ENCODE results near the gene OR1F1. TPM values are rescaled to one million over a fixed set of nuclear protein-coding genes. Genes with fewer than 3 reads are reported as not detected.
"Not testable (repeated sequence)": the region's sequence is repeated elsewhere in the genome, so short reads cannot be mapped to it uniquely, and the experiment has no call there.

Gene OR1F1
- not detected for polyA plus RNA-seq (ENCODE audit: insufficient read length in 4 of 4)

DNA sequence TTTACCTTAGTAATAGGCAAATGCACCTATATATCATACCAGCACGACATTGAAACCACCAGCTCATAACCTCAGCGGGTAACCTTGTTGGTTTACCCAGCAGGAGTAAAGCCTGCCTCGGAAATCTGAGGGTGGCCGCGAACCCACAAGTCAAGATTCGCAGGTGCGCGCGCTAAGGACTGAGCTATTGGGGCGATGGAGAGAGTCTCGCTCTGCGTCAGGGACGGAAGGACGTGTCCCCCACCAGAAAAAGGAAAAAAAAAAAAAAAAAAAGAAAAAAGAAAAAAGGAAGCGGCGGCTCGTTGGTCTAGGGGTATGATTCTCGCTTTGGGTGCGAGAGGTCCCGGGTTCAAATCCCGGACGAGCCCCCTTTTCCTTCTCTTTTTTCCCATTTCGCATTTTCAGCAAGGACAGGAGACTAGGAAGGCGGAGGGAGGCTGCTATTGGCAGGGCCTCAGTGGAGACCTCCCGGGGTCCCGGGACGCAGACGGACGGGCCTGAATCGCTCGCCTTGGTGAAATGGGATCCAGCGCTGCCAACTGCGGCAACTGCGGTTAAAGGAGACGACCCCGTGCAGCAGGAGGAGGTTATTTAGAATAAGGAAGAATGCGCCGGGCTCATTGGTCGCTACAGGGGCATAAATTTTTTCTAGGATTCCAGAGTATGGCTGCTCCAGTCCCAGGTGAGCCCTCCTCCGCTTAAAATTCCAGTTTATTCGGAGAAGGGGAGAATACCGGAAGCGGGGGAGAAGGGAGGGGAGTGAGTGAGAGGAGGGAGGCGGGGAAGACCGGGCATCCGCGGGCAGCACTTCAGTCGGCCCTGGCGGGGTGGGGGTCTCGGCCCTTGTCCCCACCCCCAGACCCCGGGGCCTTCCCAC is at the start of gene OR1F1:
Gene OR1F1 (plus strand): TSS at position 407 of the 877 bp plus-strand sequence.
- no peak for DNase-seq (ENCODE audit: low read depth in 4 of 4, low spot score in 3 of 4)

DNA sequence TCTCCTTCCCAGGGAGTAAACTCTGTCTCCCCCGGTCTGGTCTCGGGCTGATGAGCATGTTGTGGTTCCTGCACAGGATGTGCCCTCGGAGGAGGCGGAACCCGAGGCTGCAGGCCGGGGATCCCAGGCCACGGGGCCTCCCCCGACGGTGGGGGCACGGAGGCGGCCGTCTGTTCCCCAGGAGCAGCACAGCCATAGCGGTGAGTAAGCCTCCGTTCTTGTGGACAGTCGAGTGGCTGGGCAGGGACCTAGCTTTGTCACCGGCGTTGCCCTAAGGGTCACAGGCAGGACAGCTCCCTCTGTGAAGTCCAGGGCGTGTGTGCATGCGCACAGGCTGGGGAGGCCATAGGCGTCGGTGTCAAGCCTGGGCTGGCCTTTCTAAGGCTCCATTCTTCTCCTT is 49.7 kb upstream of the OR1F1 start:
- no peak for DNase-seq (ENCODE audit: low read depth in 4 of 4, low spot score in 3 of 4)

DNA sequence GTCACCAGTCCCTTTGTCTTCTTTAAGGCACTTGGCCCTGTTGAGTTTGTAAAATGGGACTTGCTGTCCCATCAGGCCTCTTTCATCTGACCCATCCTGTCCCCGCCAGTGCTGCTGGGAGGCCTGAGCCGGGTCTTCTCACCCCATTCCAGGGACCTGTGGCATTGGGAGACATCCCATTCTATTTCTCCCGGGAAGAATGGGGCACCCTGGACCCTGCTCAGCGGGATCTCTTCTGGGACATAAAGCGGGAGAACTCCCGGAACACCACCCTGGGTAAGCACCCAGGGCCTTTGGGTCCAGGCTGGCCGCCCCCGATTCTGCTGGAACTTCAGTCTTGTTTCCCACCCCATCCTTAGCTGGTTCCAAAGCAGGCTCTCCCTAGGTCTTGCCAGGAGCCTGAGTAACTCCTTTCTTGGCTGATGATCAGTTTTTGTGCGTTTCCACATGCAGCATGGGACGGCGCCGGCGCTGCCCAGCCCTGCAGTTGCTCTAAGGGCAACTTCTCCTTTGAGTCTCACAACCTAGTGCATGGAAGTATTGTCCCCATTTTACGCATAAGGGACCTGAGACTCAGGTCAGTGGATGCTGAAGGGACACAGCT is 49.1 kb upstream of the OR1F1 start:
- DNase-seq (ENCODE audit: low read depth in 4 of 4, low spot score in 3 of 4): no peak

DNA sequence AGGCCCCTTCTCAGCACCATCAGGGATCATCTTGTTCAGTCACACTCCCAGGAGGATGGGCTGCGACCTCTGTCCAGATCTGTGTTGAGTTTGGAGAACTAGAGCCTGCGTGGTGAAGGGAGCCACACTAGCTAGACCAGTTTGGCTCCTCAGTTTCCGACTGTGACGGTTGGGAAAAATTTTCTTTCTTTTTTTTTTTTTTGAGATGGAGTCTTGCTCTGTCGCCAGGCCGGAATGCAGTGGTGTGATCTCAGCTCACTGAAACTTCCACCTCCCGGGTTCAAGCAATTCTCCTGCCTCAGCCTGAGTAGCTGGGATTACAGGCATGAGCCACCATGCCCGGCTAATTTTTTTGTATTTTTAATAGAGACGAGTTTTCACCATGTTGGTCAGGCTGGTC is 48.4 kb upstream of the OR1F1 start:
- DNase-seq (ENCODE audit: low read depth in 4 of 4, low spot score in 3 of 4): not testable (repeated sequence)

GRCh38 chr16:3140603-3141427 is 47.2 kb upstream of the OR1F1 start:
- DNase-seq (ENCODE audit: low read depth in 4 of 4, low spot score in 3 of 4): no peak

- DNase-seq (ENCODE audit: low read depth in 4 of 4, low spot score in 3 of 4): no peak
Measured at GRCh38 chr16:3141781-3142311, 46.2 kb upstream of the OR1F1 start.

GRCh38 chr16:3142327-3142726 is 45.7 kb upstream of the OR1F1 start:
- DNase-seq (ENCODE audit: low read depth in 4 of 4, low spot score in 3 of 4): no peak

DNA sequence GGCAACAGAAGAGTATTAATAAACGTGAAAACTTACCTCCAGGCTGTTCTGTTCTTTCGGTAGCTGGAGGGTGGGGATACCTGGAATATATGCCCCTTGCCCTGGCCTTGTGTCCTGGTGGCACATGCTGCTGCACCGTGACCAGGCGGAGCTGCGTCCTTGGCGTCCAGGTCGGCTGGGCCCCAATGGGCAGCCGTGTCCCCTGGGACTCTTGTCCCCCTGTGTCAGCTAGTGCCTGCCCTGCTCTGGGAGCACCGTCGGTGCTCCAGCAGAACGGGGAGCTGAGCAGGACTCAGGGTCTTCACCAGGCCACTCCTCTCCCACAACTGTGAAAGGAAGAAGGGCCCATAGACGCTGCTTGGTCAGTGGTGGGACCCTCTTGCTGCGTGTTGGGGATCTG is 45.2 kb upstream of the OR1F1 start:
- no peak for DNase-seq (ENCODE audit: low read depth in 4 of 4, low spot score in 3 of 4)

- no peak for DNase-seq (ENCODE audit: low read depth in 4 of 4, low spot score in 3 of 4)
Measured at GRCh38 chr16:3143189-3143588, 44.8 kb upstream of the OR1F1 start.

DNA sequence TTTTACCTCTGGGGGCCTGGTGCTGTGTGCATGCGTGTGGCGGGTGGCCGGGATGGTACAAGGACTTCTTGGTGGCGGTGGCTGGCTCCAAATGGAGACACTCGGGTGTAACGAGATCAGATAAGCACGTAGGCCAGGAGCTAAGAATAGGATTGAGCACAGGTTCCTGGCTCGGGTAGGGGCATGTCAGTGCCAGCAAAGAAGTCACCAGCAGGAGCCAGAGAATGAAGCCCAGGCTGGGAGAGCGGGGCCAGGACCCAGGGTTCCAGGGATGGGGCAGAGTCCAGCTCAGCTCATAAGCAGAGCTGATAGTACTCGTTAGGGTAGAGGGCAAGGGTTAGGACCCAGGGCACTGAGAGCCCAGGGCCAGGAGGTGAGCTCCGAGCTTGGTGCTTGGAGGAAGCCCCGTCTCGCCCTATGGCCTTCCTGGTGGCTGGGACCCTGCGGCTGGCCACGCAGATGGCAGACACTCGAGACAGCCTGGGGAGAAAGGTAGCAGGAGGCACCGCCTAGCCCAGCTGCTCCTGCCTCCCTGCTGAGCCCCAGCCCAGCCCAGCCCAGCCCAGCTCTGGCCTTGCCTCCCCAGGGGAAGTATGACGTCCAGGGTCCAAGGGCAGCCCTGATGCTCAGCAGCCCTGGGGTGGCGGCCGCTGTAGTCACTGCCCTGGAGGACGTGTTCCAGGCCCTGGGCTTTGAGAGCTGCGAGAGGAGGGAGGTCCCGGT is 44.2 kb upstream of the OR1F1 start:
- DNase-seq (ENCODE audit: low read depth in 4 of 4, low spot score in 3 of 4): no peak

- no peak for DNase-seq (ENCODE audit: low read depth in 4 of 4, low spot score in 3 of 4)
Measured at GRCh38 chr16:3144321-3144983, 43.6 kb upstream of the OR1F1 start.

DNA sequence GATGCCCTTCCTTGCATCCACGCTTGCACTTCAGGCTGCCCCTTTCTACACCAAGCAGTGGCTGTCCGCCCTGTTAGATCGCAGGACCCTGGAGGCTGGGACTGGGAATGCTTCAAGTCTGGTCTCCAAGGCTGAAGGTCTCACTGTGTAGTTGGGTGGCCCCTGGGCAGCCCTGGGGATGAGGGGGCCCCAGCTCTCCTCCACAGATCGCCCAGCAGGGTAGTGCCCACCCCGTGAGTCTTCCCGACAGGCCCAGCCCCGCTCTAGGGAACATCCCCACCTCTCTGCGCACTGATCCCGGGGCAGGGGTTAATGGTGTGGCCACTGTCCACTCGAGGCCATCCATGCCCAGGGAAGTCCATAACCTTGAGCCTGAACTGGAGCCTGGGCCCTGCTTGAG is 42.9 kb upstream of the OR1F1 start:
- DNase-seq (ENCODE audit: low read depth in 4 of 4, low spot score in 3 of 4): no peak

DNA sequence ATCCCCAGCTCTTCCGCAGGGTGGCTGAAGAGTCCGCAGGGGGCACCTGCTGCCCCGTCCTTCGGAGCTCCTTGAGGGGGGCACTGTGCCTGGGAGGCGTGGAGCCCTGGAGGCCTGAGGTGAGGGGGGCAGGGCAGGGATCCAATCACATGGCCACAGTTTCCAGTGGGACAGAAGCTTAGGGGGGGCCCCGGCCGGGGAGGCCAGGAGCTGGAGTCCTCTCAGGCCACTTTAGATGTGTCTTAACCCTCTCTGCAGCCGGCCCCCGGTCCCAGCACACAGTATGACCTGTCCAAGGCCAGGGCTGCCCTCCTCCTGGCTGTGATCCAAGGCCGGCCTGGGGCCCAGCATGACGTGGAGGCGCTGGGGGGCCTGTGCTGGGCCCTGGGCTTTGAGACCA is 42.3 kb upstream of the OR1F1 start:
- no peak for DNase-seq (ENCODE audit: low read depth in 4 of 4, low spot score in 3 of 4)

GRCh38 chr16:3147046-3147756 is 40.8 kb upstream of the OR1F1 start:
- DNase-seq (ENCODE audit: low read depth in 4 of 4, low spot score in 3 of 4): no peak

- DNase-seq (ENCODE audit: low read depth in 4 of 4, low spot score in 3 of 4): no peak
Measured at GRCh38 chr16:3147757-3148104, 40.3 kb upstream of the OR1F1 start.

DNA sequence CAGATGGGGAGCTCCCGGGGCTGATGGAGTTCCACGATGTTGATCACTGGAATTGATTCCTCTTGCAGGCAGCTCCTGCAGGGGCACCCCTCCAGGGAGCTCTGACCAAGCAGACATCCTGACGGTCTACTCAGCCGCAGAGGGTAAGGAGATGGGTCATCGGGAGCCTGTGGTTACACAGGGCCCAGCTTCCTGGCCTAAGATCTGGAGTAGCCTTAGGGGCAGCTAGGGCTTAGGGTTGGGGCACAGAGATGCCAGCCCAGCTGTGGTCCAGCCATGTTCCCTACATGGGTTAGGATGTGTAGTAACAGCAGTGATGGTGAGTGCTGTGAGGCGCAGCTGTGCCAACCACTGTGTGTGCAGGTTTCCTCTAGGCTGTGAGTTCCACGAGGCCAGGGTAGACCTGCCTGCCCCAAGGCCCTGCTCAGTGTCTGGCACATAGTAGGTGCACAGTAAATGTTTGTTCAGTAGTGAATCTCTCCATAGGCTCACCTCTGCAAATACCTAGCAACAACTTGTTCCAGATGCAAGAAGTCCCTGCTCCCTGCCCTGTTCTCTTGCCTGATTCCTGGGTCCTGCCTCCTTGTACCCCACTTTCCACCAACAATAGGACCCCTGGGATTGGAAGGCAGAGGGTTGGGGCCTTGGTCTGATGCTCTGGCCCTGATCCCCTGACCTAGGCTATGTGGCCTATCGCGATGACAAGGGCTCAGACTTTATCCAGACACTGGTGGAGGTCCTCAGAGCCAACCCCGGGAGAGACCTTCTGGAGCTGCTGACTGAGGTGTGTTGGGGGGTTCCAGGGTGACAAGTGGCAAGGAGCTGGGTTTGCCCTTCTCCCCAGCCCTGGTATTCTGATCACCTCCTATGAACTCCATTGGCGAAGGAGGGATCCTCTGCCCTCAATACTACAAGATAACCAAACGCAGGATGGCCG is 39.5 kb upstream of the OR1F1 start:
- DNase-seq (ENCODE audit: low read depth in 4 of 4, low spot score in 3 of 4): no peak

- DNase-seq (ENCODE audit: low read depth in 4 of 4, low spot score in 3 of 4): no peak
Measured at GRCh38 chr16:3149193-3149530, 38.8 kb upstream of the OR1F1 start.

- no peak for DNase-seq (ENCODE audit: low read depth in 4 of 4, low spot score in 3 of 4)
Measured at GRCh38 chr16:3149630-3150345, 38.2 kb upstream of the OR1F1 start.
